Measurements from ENCODE around the gene SP7.

- no peak for TF ChIP-seq CTCF (IDR thresholded peaks at IDR 0.05)
- no peak for TF ChIP-seq POLR2A (IDR thresholded peaks at IDR 0.05)
Observed at GRCh38 chr12:53358836-53359419, 22.8 kb upstream of the SP7 start.
